IMR-90 (cell line): ENCODE measurements around the gene NRIP1. TPM values are rescaled to one million over a fixed set of nuclear protein-coding genes. Genes with fewer than 3 reads are reported as not detected.
"Not testable (repeated sequence)": the region's sequence is repeated elsewhere in the genome, so short reads cannot be mapped to it uniquely, and the experiment has no call there.

Experiments used
- ATAC-seq: fragments of 200-7000 bp; cut with Tn5 transposase; 2 replicates; pipeline ENCODE4 v1.9.1; 2020; ENCODE audit warnings: low read depth, mild to moderate bottlenecking, moderate library complexity
- BruUV-seq: library from RNA; stranded (reverse); fragments of 400-500 nt; replicated peaks from 2 replicates; lab custom pipeline; 2021; lab: Mats Ljungman, UMichigan
- CTCF ChIA-PET: fragments of 300-600 bp; formaldehyde crosslinking; extraction: SDS; loops from one replicate; lab custom pipeline; 2021; ENCODE audit warnings: antibody characterized with exemption; lab: Yijun Ruan, JAX
- POLR2A ChIA-PET: fragments of 300-600 bp; sonication (Branson Sonifier 250); formaldehyde crosslinking; loops from one replicate; lab custom pipeline; 2022; ENCODE audit warnings: antibody characterized with exemption; ENCODE audit not compliant: unreplicated experiment; lab: Charles Lee
- DNase-seq: peaks from one replicate; pipeline ENCODE4 v3.0.0; 2013
- H2AFZ ChIP-seq: replicated peaks from 2 replicates; pipeline ENCODE3; 2013; ENCODE audit warnings: low read length, mild to moderate bottlenecking; ENCODE audit not compliant: poor library complexity
- H2AK5ac ChIP-seq: 2 replicates; pipeline ENCODE4 v1.6.1; 2013; ENCODE audit warnings: low read depth, low read length, inconsistent platforms
- H2AK9ac ChIP-seq: replicated peaks from 2 replicates; pipeline ENCODE3; 2013; ENCODE audit warnings: mild to moderate bottlenecking, low read depth, low read length, moderate library complexity; ENCODE audit not compliant: poor library complexity
- H2BK120ac ChIP-seq: 2 replicates; pipeline ENCODE4 v1.6.1; 2013; ENCODE audit warnings: low read depth, low read length, inconsistent platforms
- H2BK15ac ChIP-seq: 3 replicates; pipeline ENCODE4 v1.6.1; 2013; ENCODE audit warnings: low read depth, low read length, inconsistent platforms
- H2BK20ac ChIP-seq: 2 replicates; pipeline ENCODE4 v1.6.1; 2013; ENCODE audit warnings: low read depth, mild to moderate bottlenecking, inconsistent platforms, low read length, moderate library complexity
- H2BK5ac ChIP-seq: 2 replicates; pipeline ENCODE4 v1.6.1; 2013; ENCODE audit warnings: mild to moderate bottlenecking, low read depth, low read length, inconsistent platforms; ENCODE audit not compliant: poor library complexity, severe bottlenecking
- H3K14ac ChIP-seq: replicated peaks from 2 replicates; pipeline ENCODE4 v1.6.1; 2013; ENCODE audit warnings: low read depth, low read length, inconsistent platforms
- H3K18ac ChIP-seq: 2 replicates; pipeline ENCODE4 v1.6.1; 2013; ENCODE audit warnings: low read depth, low read length, control low read depth
- H3K23ac ChIP-seq: 2 replicates; pipeline ENCODE4 v1.6.1; 2013; ENCODE audit warnings: low read depth, low read length, inconsistent platforms
- H3K27ac ChIP-seq: 2 replicates; pipeline ENCODE4 v1.5.1; 2013; ENCODE audit warnings: mild to moderate bottlenecking, control low read depth, low read length; ENCODE audit not compliant: insufficient read depth
- H3K27me3 ChIP-seq: 2 replicates; pipeline ENCODE4 v1.6.1; 2013; ENCODE audit warnings: low read length; ENCODE audit not compliant: control insufficient read depth, insufficient read depth
- H3K36me3 ChIP-seq: 2 replicates; pipeline ENCODE4 v1.6.1; 2013; ENCODE audit warnings: low read length, mixed read lengths; ENCODE audit not compliant: control insufficient read depth, insufficient read depth
- H3K4ac ChIP-seq: 2 replicates; pipeline ENCODE4 v1.6.1; 2013; ENCODE audit warnings: low read depth, low read length, inconsistent platforms
- H3K4me1 ChIP-seq: 2 replicates; pipeline ENCODE4 v1.6.1; 2013; ENCODE audit warnings: low read length, mixed read lengths; ENCODE audit not compliant: control insufficient read depth, insufficient read depth
- H3K4me2 ChIP-seq: 2 replicates; pipeline ENCODE4 v1.6.1; 2013; ENCODE audit warnings: low read depth, mild to moderate bottlenecking, control low read depth, low read length, moderate library complexity
- H3K4me3 ChIP-seq: 2 replicates; pipeline ENCODE4 v1.5.1; 2013; ENCODE audit warnings: low read depth, mild to moderate bottlenecking, control low read depth, low read length, moderate library complexity; ENCODE audit not compliant: insufficient read depth
- H3K56ac ChIP-seq: 2 replicates; pipeline ENCODE4 v1.6.1; 2013; ENCODE audit warnings: low read length, inconsistent platforms; ENCODE audit not compliant: insufficient read depth; ENCODE audit errors: extremely low read depth
- H3K79me1 ChIP-seq, 2 experiments: 2 replicates each; pipeline ENCODE4 v1.6.1; 2013; ENCODE audit warnings: low read length in 2 of 2, inconsistent platforms in 1 of 2, low read depth in 1 of 2
- H3K9ac ChIP-seq: 2 replicates; pipeline ENCODE4 v1.6.1; 2013; ENCODE audit warnings: low read depth, low read length, control low read depth
- H3K9me1 ChIP-seq: 2 replicates; pipeline ENCODE4 v1.6.1; 2013; ENCODE audit warnings: low read length, inconsistent platforms; ENCODE audit not compliant: insufficient read depth
- H3K9me3 ChIP-seq: 2 replicates; pipeline ENCODE4 v1.6.1; 2013; ENCODE audit warnings: low read length; ENCODE audit not compliant: control insufficient read depth, insufficient read depth
- H4K20me1 ChIP-seq: 2 replicates; pipeline ENCODE4 v1.6.1; 2013; ENCODE audit warnings: low read length, inconsistent platforms; ENCODE audit not compliant: insufficient read depth
- H4K5ac ChIP-seq: 2 replicates; pipeline ENCODE4 v1.6.1; 2013; ENCODE audit warnings: mild to moderate bottlenecking, low read depth, low read length, control low read depth
- H4K8ac ChIP-seq, 2 experiments: 2 replicates each; pipeline ENCODE4 v1.6.1; 2013; ENCODE audit warnings: low read depth in 2 of 2, low read length in 2 of 2, control low read depth in 1 of 2, inconsistent platforms in 1 of 2
- H4K91ac ChIP-seq: 2 replicates; pipeline ENCODE4 v1.6.1; 2013; ENCODE audit warnings: low read depth, low read length, inconsistent platforms; ENCODE audit not compliant: insufficient read depth
- WGBS, 2 experiments: methylation state at CpG; one replicate each; pipeline versions ENCODE4 v1.1.5 to v1.1.7; 2013; ENCODE audit warnings: missing lambda C conversion rate in 2 of 2; ENCODE audit not compliant: insufficient read length in 1 of 2; ENCODE audit errors: extremely low coverage in 2 of 2; 5-methylcytosine and 5-hydroxymethylcytosine counted together
- dilution Hi-C: fragments of 300-500 bp; cut with HindIII; formaldehyde crosslinking; loops from one replicate; pipeline ENCODE4 v1.14.3; 2018; ENCODE audit warnings: low sequenced_read_pairs; ENCODE audit not compliant: unreplicated experiment
- in situ Hi-C: fragments of 300-500 bp; cut with MboI; formaldehyde crosslinking; loops from 3 replicates; pipeline ENCODE4 v1.14.3; 2019; ENCODE audit warnings: low sequenced_read_pairs, inconsistent platforms, mixed read lengths
- intact Hi-C: fragments of 100-400 bp; cut with micrococcal nuclease; formaldehyde crosslinking; loops from 2 replicates; pipeline ENCODE4 v1.10.0; 2022
- polyA plus RNA-seq, 3 experiments: library from polyadenylated mRNA; depleted of rRNA; stranded (reverse); fragments of >200 nt; gene quantifications; 2 replicates each; pipeline ENCODE4 v1.2.3, GENCODE V29; 2012; ENCODE audit warnings: low replicate concordance in 1 of 3
- total RNA-seq: library from RNA; depleted of rRNA; stranded (reverse); fragments of >200 nt; gene quantifications from 2 replicates; pipeline ENCODE4 v1.2.3, GENCODE V29; 2012

Gene NRIP1
- total and polyA plus RNA-seq, 2 of the 4 experiments (the other 2 are of a cell fraction) = 9.6 to 73.8 TPM

DNA sequence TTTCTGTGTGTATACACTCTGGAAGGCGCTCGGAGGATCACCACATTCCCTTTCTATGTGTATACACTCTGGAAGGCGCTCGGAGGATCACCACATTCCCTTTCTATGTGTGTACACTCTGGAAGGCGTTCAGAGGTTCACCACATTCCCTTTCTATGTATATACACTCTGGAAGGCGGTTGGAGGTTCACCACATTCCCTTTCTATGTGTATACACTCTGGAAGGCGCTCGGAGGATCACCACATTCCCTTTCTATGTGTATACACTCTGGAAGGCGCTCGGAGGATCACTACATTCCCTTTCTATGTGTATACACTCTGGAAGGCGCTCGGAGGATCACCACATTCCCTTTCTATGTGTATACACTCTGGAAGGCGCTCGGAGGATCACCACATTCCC is 33.4 kb downstream of the NRIP1 start:
- not testable (repeated sequence) for H3K4me2 ChIP-seq

DNA sequence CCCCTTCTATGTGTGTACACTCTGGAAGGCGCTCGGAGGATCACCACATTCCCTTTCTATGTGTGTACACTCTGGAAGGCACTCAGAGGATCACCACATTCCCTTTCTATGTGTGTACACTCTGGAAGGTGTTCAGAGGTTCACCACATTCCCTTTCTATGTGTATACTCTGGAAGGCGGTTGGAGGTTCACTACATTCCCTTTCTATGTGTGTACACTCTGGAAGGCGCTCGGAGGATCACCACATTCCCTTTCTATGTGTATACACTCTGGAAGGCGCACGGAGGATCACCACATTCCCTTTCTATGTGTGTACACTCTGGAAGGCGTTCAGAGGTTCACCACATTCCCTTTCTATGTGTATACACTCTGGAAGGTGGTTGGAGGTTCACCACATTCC is 33.9 kb downstream of the NRIP1 start:
- H2AK9ac ChIP-seq, H4K5ac ChIP-seq, H3K9me1 ChIP-seq, H2AK5ac ChIP-seq, H3K27me3 ChIP-seq, H2AFZ ChIP-seq, ATAC-seq, H3K23ac ChIP-seq, H3K56ac ChIP-seq, H3K9ac ChIP-seq, intact Hi-C loops, CTCF ChIA-PET, H3K14ac ChIP-seq, H2BK15ac ChIP-seq, BruUV-seq, H4K91ac ChIP-seq, POLR2A ChIA-PET, H3K4me1 ChIP-seq, dilution Hi-C loops, H4K8ac ChIP-seq, H2BK20ac ChIP-seq, H3K4ac ChIP-seq, H3K9me3 ChIP-seq, in situ Hi-C loops, H3K4me3 ChIP-seq, H3K4me2 ChIP-seq, H3K27ac ChIP-seq, H2BK120ac ChIP-seq, H3K36me3 ChIP-seq, H3K18ac ChIP-seq: not testable (repeated sequence)
- H4K20me1 ChIP-seq = peaks cover 19% of the 10 kb centered on the region; the same call in 1 of the 2 replicates
- H2BK5ac ChIP-seq = peak overlapping the region; percentile 61
- no CpG with 5 or more reads among the region's 8 CpGs for WGBS, 2 experiments
- H3K79me1 ChIP-seq = peaks cover 19 to 56% of the 10 kb centered on the region in 2 experiments; a peak in 3 of 4 replicates
- DNase-seq = peak; percentile 70

More for the DNA sequence above, 33.4 kb downstream of the NRIP1 start:
- H2AK9ac ChIP-seq, H4K5ac ChIP-seq, H3K4ac ChIP-seq, H2AFZ ChIP-seq, H2BK120ac ChIP-seq, CTCF ChIA-PET, dilution Hi-C loops, H3K27me3 ChIP-seq, H2BK5ac ChIP-seq, H3K4me1 ChIP-seq, ATAC-seq, H3K9ac ChIP-seq, H3K14ac ChIP-seq, H2BK15ac ChIP-seq, H3K9me1 ChIP-seq, intact Hi-C loops, H3K18ac ChIP-seq, H3K56ac ChIP-seq, H2AK5ac ChIP-seq, in situ Hi-C loops, H4K91ac ChIP-seq, H2BK20ac ChIP-seq, H3K27ac ChIP-seq, H3K23ac ChIP-seq, H3K4me3 ChIP-seq, BruUV-seq, POLR2A ChIA-PET, H3K9me3 ChIP-seq, H4K8ac ChIP-seq, H3K36me3 ChIP-seq: not testable (repeated sequence)
- peaks cover 19% of the 10 kb centered on the region; the same call in 1 of the 2 replicates for H4K20me1 ChIP-seq
- DNase-seq = peak; percentile 15
- no CpG with 5 or more reads among the region's 14 CpGs for WGBS, 2 experiments
- H3K79me1 ChIP-seq = peaks cover 23 to 58% of the 10 kb centered on the region in 2 experiments
